Activated T-cell treated with anti-CD3 and anti-CD28 coated beads, Interleukin-2, amount 50 U/mL, for 48 hours (primary cell): ENCODE results near the gene TRMT10A.

Experiments
- DNase-seq, 2 experiments: peaks; one replicate each; pipeline ENCODE4 v3.0.0-alpha.2; 2020

TRMT10A gene, protein sequence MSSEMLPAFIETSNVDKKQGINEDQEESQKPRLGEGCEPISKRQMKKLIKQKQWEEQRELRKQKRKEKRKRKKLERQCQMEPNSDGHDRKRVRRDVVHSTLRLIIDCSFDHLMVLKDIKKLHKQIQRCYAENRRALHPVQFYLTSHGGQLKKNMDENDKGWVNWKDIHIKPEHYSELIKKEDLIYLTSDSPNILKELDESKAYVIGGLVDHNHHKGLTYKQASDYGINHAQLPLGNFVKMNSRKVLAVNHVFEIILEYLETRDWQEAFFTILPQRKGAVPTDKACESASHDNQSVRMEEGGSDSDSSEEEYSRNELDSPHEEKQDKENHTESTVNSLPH

DNA sequence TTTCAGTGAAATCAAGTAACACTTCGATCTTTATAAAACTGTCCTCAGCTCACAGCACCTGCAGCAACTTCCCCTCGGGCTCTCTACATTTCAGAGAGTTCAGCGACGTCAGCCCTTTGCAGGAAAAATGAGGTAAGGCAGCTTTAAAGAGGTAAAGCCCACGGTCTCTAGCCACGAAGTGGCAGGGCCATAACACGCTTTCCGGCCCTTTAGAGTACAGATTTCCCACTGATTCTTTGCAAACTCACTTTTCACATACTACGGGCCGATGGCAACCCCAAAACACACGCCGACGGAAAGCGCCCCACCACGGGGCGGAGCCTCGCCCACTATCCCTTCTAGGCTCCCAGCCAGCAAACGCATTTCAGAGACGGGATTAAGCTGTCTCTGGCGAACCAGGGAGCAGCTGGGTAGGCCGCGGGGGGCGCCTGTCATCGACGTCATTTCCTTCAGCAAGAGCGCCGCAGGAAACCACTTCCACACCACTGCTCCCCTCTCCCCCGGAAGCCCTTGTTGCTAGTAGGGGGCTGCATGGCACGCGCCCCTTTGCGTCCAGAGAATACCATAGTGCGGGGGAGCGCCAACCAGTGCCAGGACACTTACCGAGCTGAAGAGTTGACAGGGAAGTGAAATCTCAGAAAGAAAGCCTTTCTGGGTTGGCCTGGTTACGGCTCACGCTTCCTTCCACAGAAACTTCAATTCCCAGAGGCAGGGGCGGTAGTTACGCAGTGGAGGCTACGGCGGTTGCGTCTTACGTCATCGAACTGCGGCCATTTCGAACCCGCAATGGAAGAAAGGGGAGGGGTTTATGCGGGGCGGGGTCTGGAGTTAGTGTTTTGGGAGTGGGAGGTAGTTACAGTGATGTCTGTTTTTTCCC is at the start of gene TRMT10A:
TSS of gene TRMT10A (minus strand) at position 730 of the 877 bp plus-strand sequence. CDS start 4,701 bp downstream, outside the sequence.
- peak; percentile 95 for DNase-seq

DNA sequence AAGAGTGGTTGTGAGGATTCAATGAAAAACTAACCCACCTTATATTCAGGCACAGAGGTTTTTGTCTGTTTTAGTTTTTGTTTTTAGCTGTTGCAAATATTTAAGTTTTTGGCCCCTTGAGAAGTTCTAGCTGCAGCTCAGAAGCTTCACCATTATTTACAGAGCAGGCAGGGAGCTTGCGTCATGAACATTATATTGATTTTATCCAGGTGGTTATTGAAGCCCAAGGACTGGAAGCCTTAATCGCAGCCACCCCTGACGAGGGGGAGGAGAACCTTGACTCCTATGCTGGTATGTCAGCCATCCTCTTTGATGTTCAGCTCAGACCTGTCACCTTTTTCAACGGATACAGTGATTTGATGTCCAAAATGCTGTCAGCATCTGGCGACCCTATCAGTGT is 48.9 kb upstream of the TRMT10A start:
- no peak for DNase-seq

DNA sequence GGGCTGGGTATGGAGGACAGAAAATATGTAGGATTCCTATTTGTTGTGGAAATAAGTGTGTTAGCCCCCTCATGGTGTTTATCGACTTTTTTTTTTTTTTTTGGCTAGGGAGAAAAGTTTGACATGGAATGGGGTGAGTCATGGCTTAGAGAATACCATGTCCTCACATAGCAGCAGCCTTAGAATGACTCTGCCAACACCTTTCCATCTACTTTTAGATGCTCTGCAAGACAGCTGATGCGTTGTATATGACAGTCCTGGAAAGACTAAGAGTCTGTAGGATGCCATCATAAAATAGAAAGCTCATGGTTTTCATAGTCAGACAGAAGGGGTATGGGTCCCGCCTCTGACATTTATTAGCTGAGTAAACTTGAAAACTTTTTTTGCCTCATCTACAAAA is 48.4 kb upstream of the TRMT10A start:
- no peak for DNase-seq

DNA sequence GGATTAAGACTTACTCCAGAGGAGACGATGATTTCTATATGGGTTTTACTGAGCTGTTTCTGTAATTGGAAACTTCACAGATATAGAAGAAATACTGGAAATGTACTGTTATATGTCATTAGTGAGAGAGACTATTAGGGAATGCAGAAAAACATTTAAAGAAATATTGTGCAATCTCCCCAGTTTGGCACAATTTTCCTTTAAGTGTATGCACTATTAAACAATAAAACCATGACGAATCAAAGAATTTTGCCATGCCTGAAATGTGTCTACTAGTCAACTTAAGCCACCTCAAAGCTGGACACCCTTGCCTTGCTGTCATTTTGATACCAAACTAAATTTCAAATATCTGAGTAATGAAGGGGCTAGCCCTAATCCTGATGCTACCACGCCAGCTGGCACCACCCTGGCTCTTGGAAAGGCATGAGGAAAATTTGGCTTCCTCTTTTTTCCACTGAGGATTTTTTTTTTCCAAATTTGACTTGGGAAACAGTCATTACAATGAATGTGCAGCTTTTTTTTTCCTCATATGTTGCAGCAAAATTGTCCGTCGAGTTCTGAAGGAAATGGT is 46.9 kb upstream of the TRMT10A start:
- no peak for DNase-seq

DNA sequence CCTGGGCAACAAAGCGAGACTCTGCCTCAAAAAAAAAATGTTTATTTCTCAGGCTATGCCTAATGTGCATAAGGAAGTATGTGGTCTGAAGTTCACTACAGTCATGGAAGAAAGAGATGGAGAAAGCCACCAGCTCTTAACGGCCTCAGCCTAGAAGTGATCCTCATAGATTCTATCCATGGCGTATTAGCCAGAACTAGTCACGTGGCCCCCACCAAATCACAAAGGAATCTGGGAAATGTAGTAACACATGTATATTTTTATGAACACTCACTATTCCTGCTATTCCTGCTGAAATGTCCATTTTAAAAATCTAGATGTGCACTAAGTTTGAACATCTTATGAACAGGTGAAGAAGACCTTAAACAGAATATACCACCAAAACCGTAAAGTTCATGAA is 44.6 kb upstream of the TRMT10A start:
- DNase-seq, result no peak

DNA sequence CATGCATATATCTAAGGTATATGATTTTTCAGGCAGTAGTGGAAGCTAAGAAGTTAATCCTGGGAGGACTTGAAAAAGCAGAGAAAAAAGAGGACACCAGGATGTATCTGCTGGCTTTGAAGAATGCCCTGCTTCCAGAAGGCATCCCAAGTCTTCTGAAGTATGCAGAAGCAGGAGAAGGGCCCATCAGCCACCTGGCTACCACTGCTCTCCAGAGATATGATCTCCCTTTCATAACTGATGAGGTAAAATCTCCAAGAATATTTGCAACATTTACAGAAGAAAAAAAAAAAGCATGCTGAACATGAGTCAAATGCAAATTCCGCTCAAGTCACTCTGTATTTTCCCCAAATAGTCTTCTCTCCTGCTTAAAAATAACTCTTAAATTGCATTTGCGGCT is 42.9 kb upstream of the TRMT10A start:
- DNase-seq, result no peak

DNA sequence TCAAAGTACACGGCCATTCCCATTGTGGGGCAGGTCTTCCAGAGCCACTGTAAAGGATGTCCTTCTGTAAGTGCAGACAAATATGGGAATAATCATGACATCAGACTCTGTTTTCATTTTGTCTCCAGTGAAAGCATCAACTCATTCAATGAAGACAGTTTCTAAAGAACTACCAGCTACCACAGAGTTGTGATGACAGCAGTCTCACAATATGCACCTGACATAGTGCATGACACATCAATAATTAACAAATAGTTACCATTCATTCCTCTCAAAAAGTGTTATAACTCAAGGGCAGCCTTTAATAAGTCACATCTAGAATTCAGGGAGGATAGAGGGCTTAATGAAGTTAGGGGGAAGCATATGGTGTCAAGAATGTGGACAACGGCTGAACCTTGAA is 31.0 kb upstream of the TRMT10A start:
- no peak for DNase-seq

DNA sequence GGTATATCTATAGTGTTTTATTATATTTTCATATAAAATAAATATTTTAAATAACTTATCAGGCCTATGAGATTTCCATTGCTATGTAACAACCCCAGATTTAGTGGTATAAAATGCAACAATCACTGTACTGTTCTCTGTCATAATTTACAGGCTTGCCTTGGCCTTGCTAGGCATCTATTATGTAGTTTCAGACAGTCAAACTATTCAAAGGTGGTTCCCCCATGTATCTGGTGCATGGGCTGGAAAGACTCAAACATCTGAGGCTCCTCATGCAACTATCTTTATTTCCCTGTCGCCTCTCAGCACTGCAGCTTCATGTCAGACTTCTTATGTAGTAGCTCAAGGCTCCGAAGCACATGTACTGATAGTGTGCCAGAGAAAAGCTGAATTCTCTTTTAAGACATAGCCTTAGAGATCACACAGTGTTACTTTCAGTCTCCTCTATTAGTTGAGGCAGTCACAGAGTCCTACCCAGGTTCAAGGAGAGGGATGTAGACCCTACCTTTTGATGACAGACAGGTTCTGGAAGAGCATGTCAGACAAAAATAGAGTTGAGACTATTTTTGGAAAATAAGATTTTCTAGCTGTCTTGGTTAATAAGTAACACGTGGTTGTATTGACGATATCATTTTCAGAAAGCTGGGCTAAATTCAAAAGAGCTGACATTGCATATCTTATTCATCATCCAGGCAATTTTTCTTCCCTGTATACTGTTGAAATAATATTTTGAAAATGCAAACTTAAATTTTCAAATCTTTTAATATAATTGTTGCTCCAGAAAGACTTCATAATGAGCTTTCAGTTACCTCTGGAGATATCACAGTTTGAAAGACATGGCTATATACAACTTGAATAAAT is 30.2 kb upstream of the TRMT10A start:
- no peak for DNase-seq

DNA sequence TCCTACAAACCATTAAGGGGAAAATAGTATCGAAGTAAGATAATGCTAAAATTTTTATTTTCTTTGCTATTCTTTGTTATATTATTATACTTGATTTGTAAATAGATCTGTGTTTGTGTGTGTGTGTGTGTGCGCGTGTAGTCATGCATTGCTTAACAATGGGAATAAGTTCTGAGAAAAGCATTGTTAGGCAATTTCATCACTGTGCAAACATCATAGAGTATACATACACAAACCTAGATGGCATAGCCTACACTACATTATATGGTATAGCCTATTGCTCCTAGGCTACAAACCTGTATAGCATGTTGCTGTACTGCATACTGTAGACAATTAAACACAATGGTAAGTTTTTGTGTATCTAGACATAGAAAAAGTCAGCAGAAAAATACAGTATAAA is 27.9 kb upstream of the TRMT10A start:
- DNase-seq, result no peak

DNA sequence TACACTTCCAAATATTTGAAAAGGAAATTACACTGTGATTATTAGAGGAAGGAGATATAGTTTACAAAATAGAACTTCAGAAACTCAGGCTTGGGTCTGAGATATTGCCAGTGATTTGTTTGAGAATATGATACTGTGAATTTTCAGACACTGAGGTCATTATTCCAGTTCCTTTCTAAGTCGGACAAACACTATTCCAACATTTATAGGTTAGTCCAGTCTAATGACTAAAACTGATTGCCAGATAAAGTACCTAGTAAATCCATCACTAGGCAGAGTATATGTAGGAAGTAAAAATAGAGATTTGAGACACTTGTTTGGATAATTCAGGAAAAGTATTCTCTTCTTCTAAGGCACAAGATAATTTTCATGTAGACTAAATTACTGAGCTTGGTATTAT is 24.0 kb upstream of the TRMT10A start:
- no peak for DNase-seq

DNA sequence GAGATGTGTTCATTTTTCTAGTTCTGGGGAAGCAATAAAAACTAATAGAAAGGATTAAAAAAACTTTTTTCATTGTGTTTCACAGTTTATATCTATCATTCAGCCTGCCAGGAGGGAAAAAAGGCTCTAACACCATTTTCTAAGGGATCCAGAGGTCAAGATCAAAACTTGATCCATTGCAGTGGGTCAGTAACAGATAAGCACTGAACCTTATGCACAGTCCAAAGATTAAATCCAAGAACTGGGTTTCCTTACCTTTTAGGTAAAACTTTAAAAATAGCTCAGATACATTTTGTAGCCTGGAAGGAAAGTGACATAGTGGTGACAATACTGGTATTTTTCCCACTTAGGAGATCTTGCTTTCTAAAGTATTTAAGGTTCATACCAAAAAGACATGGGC is 23.5 kb upstream of the TRMT10A start:
- no peak for DNase-seq

DNA sequence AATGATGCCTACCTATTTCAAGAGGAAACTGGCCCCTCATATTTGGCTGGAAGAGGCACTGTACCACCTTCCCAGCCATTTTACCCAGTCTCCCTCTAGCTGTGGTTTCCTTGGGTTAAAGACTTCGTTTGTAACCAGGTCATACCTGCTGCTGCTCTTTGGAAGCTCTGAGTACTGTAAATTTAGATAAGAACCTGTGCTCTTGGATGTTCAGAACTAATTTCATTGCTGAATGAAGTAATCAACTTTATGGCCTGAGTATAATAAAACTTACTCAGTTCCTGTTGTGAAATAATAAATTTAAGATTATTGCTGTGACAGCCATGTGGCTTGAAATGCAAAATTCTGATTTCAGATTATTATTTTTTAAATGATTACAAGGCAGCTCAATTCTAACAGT is 23.0 kb upstream of the TRMT10A start:
- DNase-seq, result no peak

DNA sequence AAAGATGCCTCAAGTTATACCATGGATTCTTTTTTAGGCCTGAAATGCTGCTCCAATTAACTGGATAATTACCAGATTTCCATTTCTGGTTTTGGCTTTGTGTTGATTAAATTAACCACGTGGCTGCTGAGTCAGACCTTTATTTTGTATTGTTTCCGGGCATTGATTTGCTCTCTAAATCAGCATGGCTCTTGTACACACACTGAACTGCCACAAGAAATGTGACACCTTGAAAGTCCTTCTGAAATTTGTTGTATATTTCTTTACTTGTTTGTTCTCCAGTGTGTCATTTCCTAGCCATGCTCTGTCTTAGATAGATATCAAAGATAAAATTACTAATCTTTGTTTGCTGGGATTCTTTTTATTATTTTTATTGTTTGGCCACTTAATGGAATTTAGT is 22.5 kb upstream of the TRMT10A start:
- DNase-seq, result no peak

DNA sequence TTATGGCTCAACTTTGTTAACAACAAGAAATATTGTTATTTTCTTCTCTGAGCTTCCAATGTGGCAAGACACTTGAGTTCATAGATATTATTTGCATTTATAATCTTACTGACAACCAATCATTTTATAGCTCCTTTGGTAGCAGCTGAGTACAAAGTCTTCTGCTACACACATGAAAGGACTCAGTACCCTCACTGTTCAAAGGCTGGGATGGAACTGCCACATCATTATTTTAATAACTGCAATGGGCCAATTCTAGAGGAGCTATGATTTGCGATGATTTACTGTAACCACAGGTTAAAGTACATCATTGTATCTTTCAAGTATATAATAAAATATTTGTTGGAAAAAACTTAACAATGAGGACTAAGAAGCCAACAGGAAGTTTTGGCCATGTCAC is 21.7 kb upstream of the TRMT10A start:
- DNase-seq, result no peak

DNA sequence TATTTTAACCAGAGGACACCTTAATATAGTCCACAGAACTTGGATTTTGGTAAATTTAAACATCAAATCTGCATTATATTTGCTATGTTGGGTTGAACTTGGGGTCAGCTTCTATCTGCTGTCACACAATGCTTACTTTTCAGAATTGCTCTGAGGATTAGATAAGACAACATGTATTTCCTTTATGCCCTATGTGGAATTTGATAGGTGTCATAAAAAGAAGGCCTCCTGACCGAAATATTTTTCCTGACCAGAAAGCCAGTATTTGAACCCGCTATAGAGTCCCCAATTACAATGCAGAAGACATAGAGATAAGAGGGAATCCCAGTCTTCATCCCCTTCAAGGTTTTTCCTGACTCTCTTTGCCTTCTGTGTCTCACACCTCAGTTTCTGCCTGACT is 14.9 kb upstream of the TRMT10A start:
- DNase-seq, result no peak

DNA sequence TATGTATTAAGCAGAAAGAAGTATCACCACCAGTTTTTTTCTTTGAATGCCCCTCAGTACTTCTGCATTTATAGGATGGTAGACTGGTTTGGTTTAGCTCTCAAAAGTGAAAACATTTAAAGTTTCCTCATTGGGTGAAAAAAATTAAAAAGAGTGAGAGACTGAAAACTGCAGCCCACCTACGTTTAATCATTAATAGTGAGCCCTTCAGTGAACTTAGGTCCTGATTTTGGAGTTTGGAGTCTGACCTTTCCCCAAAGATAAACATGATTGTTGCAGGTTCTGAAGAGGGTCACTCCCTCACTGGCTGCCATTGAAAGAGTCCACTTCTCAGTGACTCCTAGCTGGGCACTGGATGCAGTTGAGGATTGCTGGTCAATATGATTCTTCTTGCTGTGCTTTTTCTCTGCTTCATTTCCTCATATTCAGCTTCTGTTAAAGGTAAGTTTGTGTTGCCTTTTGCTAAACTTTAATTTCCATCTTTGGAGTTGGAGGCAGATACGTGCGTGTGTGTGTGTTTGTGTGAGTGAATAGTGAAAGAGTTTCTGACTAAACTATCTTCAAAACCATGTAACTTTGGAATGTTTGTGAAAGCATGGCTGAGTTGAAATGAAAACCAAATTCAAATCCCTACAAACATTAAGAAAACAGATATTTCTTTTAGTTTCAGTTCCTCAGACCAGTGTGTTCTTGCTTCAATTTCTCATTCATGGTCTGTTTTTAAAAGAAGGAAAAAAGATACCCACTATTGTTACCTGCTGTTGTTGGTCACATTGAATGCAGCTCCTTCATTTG is 10.9 kb upstream of the TRMT10A start, which contains the start of gene MTTP:
TSS of gene MTTP (plus strand) at position 295 of the 795 bp plus-strand sequence. CDS start at position 381, 86 bp downstream.
- DNase-seq, result no peak

DNA sequence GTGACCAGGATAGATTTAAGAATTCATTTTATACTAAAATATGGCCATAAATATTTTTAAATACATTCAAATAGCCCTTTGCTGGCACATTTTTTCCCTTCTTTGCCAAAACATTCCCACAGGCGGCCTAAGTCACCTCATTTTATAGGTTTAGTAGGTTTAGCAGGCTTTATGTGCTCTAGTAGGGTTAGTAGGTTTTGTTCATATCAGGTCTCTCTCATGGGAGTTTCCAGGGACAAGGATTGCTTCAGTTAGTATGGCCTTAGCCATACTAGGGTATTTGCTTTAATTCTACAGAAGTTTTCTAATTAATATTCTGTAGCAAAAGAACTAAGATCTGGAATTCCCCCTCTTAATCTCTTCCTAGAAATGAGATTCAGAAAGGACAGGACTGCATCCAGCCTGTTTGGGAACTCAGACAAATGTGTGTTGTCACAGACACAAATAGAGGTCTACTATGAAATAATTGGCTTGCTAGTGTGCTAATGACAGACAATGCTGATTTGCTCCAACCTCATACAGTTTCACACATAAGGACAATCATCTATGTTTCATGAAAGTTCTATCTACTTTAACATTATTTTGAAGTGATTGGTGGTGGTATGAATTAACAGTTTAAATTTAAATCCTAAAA is 10.0 kb upstream of the TRMT10A start:
- no peak for DNase-seq

DNA sequence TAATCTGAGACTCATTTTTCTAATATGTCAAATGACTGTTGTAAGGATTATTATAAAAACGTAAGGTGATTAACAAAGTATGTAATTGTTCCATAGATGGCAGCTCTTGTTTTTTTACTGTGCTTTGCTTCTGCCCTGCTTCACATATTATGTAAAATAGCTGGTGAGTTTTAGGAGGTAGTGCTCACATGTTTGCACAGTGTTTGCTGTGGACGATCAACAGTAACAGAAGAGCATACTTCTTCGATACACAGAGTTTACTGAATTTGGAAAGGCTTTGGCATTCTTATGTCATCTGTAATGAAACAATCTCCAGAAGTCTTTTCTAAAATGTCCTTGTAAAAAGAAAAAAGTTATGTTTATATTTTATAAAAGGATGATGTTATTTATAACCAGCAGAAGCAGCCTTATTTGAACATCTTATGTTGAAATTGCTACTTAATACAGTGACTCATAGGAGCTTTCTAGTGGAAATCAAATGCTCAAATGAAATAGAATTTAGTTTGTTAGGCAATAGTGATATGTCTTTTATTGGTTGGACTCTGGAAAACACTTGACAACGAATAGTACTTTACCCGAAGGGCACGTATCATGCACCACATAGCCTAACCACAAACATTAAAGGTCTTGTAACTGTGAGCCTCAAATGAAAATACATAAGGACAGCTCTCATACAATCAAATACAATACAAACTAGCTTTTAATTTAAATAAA is 8.8 kb upstream of the TRMT10A start:
- DNase-seq, result no peak

DNA sequence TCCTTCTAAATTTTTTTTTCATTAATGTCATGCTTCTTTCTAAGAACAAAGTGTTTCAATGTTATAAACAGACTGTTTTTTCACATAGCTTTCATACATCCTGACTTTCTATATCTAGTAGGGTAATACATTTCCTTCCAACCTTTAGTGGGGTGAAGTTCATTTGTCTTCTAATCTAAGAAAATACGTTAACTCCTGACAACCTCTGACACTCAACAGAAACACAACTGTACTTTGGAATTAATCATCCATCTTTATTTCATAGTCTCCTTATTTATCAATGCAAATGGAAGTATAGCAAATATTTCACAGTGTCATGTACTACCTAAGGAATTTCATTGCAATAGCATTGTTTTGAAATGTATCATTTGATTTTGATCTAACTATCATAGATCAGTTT is 8.0 kb upstream of the TRMT10A start:
- DNase-seq, result no peak

DNA sequence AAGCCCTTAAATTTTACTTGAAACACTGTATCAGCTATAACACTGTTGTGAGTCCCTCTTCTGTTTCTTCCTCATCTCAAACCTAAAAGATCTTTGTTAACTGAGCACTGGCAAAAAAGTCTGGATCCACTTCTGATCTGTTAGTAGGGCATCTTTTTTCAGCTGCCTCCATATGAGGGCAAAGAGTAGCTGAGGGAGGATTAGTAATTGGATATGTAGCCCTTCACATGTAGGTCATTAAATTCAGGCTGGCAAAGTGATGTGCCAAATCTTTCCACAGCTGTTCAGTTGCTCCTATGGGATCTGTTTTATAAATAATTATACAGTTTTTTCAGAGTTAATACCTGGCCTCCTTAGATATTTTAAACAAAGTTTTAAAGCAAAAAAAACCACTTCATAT is 1.1 kb upstream of the TRMT10A start:
- no peak for DNase-seq

DNA sequence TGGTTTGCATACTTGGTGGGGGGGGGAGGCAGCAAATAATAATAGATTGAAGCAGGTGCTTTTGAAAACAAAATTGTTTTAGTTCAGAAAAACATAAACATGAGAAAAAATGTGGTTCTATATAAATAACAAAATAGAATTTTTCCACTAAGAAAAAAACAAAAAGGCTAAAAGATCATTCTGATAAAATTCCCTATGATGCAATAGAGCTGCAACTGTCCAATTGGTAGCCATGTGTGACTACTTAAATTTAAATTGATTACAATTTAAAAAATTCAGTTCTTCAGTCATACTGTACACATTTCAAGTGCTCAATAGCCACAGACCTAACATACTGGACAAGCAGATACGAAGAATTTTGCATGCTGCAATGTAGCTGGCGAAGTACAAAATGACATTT is 11.0 kb downstream of the TRMT10A start:
- no peak for DNase-seq
